Natural killer cell (primary cell): ENCODE measurements around the gene TCERG1L. TPM values are rescaled to one million over a fixed set of nuclear protein-coding genes. Genes with fewer than 3 reads are reported as not detected.

Source experiments
- ATAC-seq, 3 donors: fragments of 150-1000 bp in 2 of 3; fragments of 200-7000 bp in 1 of 3; cut with Tn5 transposase; 1 replicate in 1 of 3; 2 replicates in 2 of 3; pipeline ENCODE4 v1.10.0; 2021; ENCODE audit warnings: mild to moderate bottlenecking in 2 of 3, moderate library complexity in 2 of 3
- DNase-seq, 2 donors: peaks; one replicate each; pipeline versions ENCODE4 v3.0.0 to v3.0.0-alpha.2; 2013 to 2021; ENCODE audit warnings: mixed read lengths in 1 of 2
- H3K27ac ChIP-seq: one replicate; pipeline ENCODE4 v1.5.1; 2013; ENCODE audit warnings: mild to moderate bottlenecking, low read length
- H3K27me3 ChIP-seq: one replicate; pipeline ENCODE4 v1.6.1; 2013; ENCODE audit warnings: low read length; ENCODE audit not compliant: control insufficient read depth, insufficient read depth
- H3K36me3 ChIP-seq: one replicate; pipeline ENCODE4 v1.6.1; 2013; ENCODE audit warnings: low read length; ENCODE audit not compliant: control insufficient read depth, insufficient read depth
- H3K4me1 ChIP-seq: one replicate; pipeline ENCODE4 v1.6.1; 2013; ENCODE audit warnings: low read length; ENCODE audit not compliant: control insufficient read depth, insufficient read depth
- H3K4me3 ChIP-seq: one replicate; pipeline ENCODE4 v1.5.1; 2013; ENCODE audit warnings: low read length
- H3K9me3 ChIP-seq: one replicate; pipeline ENCODE4 v1.6.1; 2013; ENCODE audit warnings: low read length; ENCODE audit not compliant: control insufficient read depth, insufficient read depth
- H3K27ac Mint-ChIP-seq, 2 donors: one replicate each; pipeline ENCODE4 v1.8.0; 2022; ENCODE audit warnings: mild to moderate bottlenecking in 2 of 2, mixed read lengths in 2 of 2, moderate library complexity in 1 of 2
- H3K27me3 Mint-ChIP-seq, 2 donors: one replicate each; pipeline ENCODE4 v1.8.0; 2022; ENCODE audit warnings: low read depth in 2 of 2, mixed read lengths in 2 of 2
- H3K36me3 Mint-ChIP-seq: one replicate; pipeline ENCODE4 v1.8.0; 2022; ENCODE audit warnings: mixed read lengths
- H3K4me1 Mint-ChIP-seq, 2 donors: one replicate each; pipeline ENCODE4 v1.8.0; 2022; ENCODE audit warnings: mixed read lengths in 2 of 2
- H3K4me3 Mint-ChIP-seq: one replicate; pipeline ENCODE4 v1.8.0; 2022; ENCODE audit warnings: mild to moderate bottlenecking, moderate library complexity, mixed read lengths
- H3K9me3 Mint-ChIP-seq, 2 donors: one replicate each; pipeline ENCODE4 v1.8.0; 2022; ENCODE audit warnings: mixed read lengths in 2 of 2
- WGBS: methylation state at CpG from one replicate; pipeline ENCODE4 v1.1.7; 2013; ENCODE audit warnings: missing lambda C conversion rate; ENCODE audit not compliant: insufficient coverage; 5-methylcytosine and 5-hydroxymethylcytosine counted together
- intact Hi-C: fragments of 100-400 bp; cut with micrococcal nuclease; formaldehyde crosslinking; loops from one replicate; pipeline ENCODE4 v1.14.2; 2022
- total RNA-seq, 4 donors: library from RNA; stranded (reverse); fragments of 120-200 nt in 1 of 4; gene quantifications; one replicate each; pipeline versions ENCODE4 v1.2.3 to v1.2.4, GENCODE V29; 2013 to 2022
- TF ChIP-seq, protein P1 (sequence below): fragments of 200-600 bp; IDR thresholded peaks from one replicate; pipeline ENCODE4 v1.8.0; 2022; ENCODE audit warnings: antibody characterized with exemption

The TCERG1L gene
- total RNA-seq, 3 donors from 2014 or later (not counting 1 experiment from before 2014, with no cell fraction given) = 0.48 TPM; not detected in 2

- Mint-ChIP-seq H3K4me3 (no peak overlapping the region), H3K4me1 (no peaks in the 10 kb centered on the region), H3K27me3 (peaks cover 0 to 7% of the 10 kb centered on the region in 2 donors), H3K27ac (no peak overlapping the region), H3K36me3 (no peaks in the 10 kb centered on the region), H3K9me3 (no peaks in the 10 kb centered on the region)
- Histone ChIP-seq H3K4me1 (no peaks in the 10 kb centered on the region), H3K4me3 (no peak overlapping the region), H3K27me3 (no peaks in the 10 kb centered on the region), H3K9me3 (no peaks in the 10 kb centered on the region), H3K36me3 (no peaks in the 10 kb centered on the region), H3K27ac (no peak overlapping the region)
- TF ChIP-seq, protein P1, sequence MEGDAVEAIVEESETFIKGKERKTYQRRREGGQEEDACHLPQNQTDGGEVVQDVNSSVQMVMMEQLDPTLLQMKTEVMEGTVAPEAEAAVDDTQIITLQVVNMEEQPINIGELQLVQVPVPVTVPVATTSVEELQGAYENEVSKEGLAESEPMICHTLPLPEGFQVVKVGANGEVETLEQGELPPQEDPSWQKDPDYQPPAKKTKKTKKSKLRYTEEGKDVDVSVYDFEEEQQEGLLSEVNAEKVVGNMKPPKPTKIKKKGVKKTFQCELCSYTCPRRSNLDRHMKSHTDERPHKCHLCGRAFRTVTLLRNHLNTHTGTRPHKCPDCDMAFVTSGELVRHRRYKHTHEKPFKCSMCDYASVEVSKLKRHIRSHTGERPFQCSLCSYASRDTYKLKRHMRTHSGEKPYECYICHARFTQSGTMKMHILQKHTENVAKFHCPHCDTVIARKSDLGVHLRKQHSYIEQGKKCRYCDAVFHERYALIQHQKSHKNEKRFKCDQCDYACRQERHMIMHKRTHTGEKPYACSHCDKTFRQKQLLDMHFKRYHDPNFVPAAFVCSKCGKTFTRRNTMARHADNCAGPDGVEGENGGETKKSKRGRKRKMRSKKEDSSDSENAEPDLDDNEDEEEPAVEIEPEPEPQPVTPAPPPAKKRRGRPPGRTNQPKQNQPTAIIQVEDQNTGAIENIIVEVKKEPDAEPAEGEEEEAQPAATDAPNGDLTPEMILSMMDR = no peak
- intact Hi-C loops = no loop called here
- 92% methylated on average over 12 of the region's 12 CpGs for WGBS
- ATAC-seq = no peak
- no peak for DNase-seq
These were observed 175.8 kb downstream of the TCERG1L start for GRCh38 chr10:131135716-131136115.

- Histone ChIP-seq H3K27ac (no peak overlapping the region), H3K4me3 (no peak overlapping the region), H3K4me1 (no peaks in the 10 kb centered on the region), H3K36me3 (no peaks in the 10 kb centered on the region), H3K27me3 (no peaks in the 10 kb centered on the region), H3K9me3 (no peaks in the 10 kb centered on the region)
- no peaks in the 10 kb centered on the region for H3K36me3 Mint-ChIP-seq
- H3K9me3 Mint-ChIP-seq = no peaks in the 10 kb centered on the region
- ATAC-seq (no peak), DNase-seq (no peak)
- WGBS = 72% methylated on average over 7 of the region's 7 CpGs
- TF ChIP-seq, protein P1 = no peak
- H3K27ac Mint-ChIP-seq = no peak overlapping the region
- H3K27me3 Mint-ChIP-seq = peaks cover 0 to 7% of the 10 kb centered on the region in 2 donors
- intact Hi-C loops = no loop called here
- no peaks in the 10 kb centered on the region for H3K4me1 Mint-ChIP-seq
- H3K4me3 Mint-ChIP-seq = no peak overlapping the region
These were observed 176.9 kb downstream of the TCERG1L start for GRCh38 chr10:131134651-131135050.

- H3K36me3 Mint-ChIP-seq = no peaks in the 10 kb centered on the region
- no peak for ATAC-seq
- TF ChIP-seq, protein P1 = no peak
- no peak overlapping the region for H3K27ac Mint-ChIP-seq
- no peaks in the 10 kb centered on the region for H3K9me3 Mint-ChIP-seq
- peaks cover 0 to 7% of the 10 kb centered on the region in 2 donors for H3K27me3 Mint-ChIP-seq
- Histone ChIP-seq H3K9me3 (no peaks in the 10 kb centered on the region), H3K36me3 (no peaks in the 10 kb centered on the region), H3K4me1 (no peaks in the 10 kb centered on the region), H3K27ac (no peak overlapping the region), H3K27me3 (no peaks in the 10 kb centered on the region), H3K4me3 (no peak overlapping the region)
- WGBS = 88% methylated on average over 7 of the region's 7 CpGs
- intact Hi-C loops = no loop called here
- no peak overlapping the region for H3K4me3 Mint-ChIP-seq
- H3K4me1 Mint-ChIP-seq = no peaks in the 10 kb centered on the region
- no peak for DNase-seq
These were observed 177.4 kb downstream of the TCERG1L start for GRCh38 chr10:131134001-131134576.

DNA sequence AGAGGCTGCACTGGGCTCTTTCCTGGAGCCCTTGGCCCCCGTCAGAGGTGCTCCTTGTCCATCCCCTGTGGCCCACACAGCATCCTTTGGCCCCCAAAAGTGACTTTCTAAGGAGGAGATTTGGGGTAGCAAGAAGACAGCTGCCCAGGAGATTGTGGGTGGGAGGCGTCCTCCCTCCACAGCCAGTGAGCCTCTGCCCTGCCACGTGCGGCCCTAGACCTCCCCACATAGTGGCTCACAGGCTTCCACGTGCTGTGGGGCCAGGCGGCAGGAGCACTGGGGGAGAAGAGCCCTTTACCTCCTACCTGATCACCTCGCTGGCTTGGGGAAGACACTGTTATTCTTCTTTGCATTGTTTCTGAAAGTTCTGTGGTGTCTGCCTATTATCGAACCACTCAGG, 178.8 kb downstream of the TCERG1L start:
- TF ChIP-seq, protein P1 = no peak
- no peak overlapping the region for H3K27ac Mint-ChIP-seq
- H3K9me3 ChIP-seq = no peaks in the 10 kb centered on the region
- H3K4me1 ChIP-seq = no peaks in the 10 kb centered on the region
- WGBS = 77% methylated on average over 8 of the region's 8 CpGs
- no peaks in the 10 kb centered on the region for H3K36me3 Mint-ChIP-seq
- no peaks in the 10 kb centered on the region for H3K36me3 ChIP-seq
- no peak for ATAC-seq
- H3K9me3 Mint-ChIP-seq = no peaks in the 10 kb centered on the region
- peaks cover 0 to 7% of the 10 kb centered on the region in 2 donors for H3K27me3 Mint-ChIP-seq
- no peaks in the 10 kb centered on the region for H3K27me3 ChIP-seq
- intact Hi-C loops = no loop called here
- H3K27ac ChIP-seq = no peak overlapping the region
- H3K4me1 Mint-ChIP-seq = no peaks in the 10 kb centered on the region
- DNase-seq = no peak
- no peak overlapping the region for H3K4me3 Mint-ChIP-seq
- no peak overlapping the region for H3K4me3 ChIP-seq
